ENCODE results near the gene HHIP. TPM values are rescaled to one million over a fixed set of nuclear protein-coding genes. Genes with fewer than 3 reads are reported as not detected.
A peak's percentile ranks its signal among the peaks of the same experiment; 100 is the strongest.
"Not testable (repeated sequence)": the region's sequence is repeated elsewhere in the genome, so short reads cannot be mapped to it uniquely, and the experiment has no call there.

HHIP gene
- total RNA-seq, 1 experiment from 2014 or later: 0.32 TPM

DNA sequence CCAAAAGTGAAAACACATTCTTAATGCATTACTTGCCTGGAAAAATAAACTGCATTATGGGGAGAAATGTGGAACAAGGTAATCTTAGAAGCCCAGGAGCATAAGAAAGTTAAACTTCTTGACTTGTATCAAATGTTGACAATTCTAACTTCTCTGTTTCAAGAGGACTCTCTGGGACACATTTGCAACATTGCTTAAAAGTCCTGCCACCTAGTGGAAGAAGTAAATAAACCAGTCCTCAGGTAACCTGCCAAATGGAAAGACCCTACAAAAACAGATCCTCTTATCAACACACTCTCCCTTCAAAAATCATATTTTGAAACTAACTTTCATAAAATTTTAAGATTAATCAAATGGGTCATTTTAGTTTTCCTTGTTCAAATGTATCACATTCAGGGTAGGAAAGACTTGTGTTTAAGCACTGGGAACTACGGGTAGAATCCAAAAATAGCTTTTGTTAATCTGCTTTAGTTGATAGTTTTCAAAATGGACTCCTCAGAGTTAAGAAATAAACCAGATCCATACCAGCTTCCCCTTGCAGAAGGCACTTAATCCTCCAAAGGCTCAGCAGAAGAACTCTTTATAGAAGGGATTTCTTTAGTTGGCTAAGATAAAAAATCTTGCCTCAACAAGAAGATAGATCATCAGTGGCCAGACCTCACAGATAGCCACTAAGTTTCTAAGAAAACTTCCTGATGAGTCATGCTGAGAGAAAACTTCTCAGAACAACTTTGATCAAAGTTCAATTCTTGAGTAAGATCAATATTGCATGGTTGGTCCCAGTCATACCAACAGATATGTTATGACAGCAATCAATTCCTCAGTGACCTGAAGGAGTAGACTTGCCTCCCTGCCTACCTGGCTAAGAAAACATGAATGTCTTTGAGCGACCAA lies 141.7 kb downstream of the HHIP start:
- intact Hi-C loops (cut with micrococcal nuclease; ENCODE audit: unreplicated experiment): loop anchor here (1.0 kb wide), 2 partner anchors 274 to 613 kb away; no protein-coding TSS in a partner anchor
- peaks cover 4% of the 10 kb centered on the region; the same call in 1 of the 2 replicates for H3K9me3 ChIP-seq
- H3K4me3 ChIP-seq (ENCODE audit: low read depth, low read length): no peak overlapping the region
- H3K4me1 ChIP-seq: peaks cover 10% of the 10 kb centered on the region
- CTCF ChIA-PET: interaction anchor here (0.5 kb wide), 1 partner anchor 31 kb away, joined by 3 read pairs; no protein-coding TSS in a partner anchor
- TF ChIP-seq, protein P1, sequence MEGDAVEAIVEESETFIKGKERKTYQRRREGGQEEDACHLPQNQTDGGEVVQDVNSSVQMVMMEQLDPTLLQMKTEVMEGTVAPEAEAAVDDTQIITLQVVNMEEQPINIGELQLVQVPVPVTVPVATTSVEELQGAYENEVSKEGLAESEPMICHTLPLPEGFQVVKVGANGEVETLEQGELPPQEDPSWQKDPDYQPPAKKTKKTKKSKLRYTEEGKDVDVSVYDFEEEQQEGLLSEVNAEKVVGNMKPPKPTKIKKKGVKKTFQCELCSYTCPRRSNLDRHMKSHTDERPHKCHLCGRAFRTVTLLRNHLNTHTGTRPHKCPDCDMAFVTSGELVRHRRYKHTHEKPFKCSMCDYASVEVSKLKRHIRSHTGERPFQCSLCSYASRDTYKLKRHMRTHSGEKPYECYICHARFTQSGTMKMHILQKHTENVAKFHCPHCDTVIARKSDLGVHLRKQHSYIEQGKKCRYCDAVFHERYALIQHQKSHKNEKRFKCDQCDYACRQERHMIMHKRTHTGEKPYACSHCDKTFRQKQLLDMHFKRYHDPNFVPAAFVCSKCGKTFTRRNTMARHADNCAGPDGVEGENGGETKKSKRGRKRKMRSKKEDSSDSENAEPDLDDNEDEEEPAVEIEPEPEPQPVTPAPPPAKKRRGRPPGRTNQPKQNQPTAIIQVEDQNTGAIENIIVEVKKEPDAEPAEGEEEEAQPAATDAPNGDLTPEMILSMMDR (IDR thresholded peaks at IDR 0.05; ENCODE audit: insufficient read depth in 1 of 2, low read depth in 1 of 2, low read length in 1 of 2, severe bottlenecking in 1 of 2, unreplicated experiment in 1 of 2): peak; percentile 40 to 53
- no peaks in the 10 kb centered on the region for H3K27me3 Mint-ChIP-seq (ENCODE audit: insufficient read depth, unreplicated experiment)
- H3K4me3 Mint-ChIP-seq (ENCODE audit: unreplicated experiment): no peak overlapping the region
- no TSS peak for BruUV-seq (replicated peaks)
- POLR2A ChIA-PET: no interaction called here
- H3K27ac Mint-ChIP-seq (ENCODE audit: unreplicated experiment): no peak overlapping the region
- H3K36me3 Mint-ChIP-seq (ENCODE audit: insufficient read depth, unreplicated experiment): no peaks in the 10 kb centered on the region
- peak in 1 of 2 experiments; percentile 15 for DNase-seq
- H3K27me3 ChIP-seq (replicated peaks; ENCODE audit: control insufficient read depth, insufficient read depth, low read length): no peaks in the 10 kb centered on the region
- peaks cover 3% of the 10 kb centered on the region for H3K9me3 Mint-ChIP-seq (ENCODE audit: unreplicated experiment)
- H3K4me1 Mint-ChIP-seq (ENCODE audit: low read depth, unreplicated experiment): no peaks in the 10 kb centered on the region
- no peaks in the 10 kb centered on the region for H3K36me3 ChIP-seq (ENCODE audit: control insufficient read depth, insufficient read depth, low read length)

DNA sequence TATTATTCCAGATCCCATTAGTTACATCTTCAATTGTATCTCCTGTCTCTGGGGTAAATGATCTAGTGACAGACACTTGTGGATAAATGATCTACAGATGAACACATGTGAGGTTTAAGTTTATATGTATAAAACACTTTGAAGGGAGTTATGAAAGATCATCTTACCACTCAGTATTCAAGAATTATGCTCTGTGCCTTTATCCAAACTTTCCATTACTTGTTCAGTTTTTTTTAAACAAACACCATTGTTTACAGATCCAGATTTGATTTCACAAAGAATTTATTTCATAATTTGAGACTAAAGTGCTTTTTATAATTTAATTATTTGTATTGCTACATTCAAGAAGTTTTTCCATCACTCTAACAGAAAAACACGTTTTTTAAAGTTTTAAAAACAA lies 142.5 kb downstream of the HHIP start:
- H3K36me3 Mint-ChIP-seq (ENCODE audit: insufficient read depth, unreplicated experiment): no peaks in the 10 kb centered on the region
- peaks cover 4% of the 10 kb centered on the region; the same call in 1 of the 2 replicates for H3K9me3 ChIP-seq
- ChIA-PET CTCF (no interaction called here), POLR2A (no interaction called here)
- H3K4me3 ChIP-seq (ENCODE audit: low read depth, low read length): no peak overlapping the region
- H3K4me3 Mint-ChIP-seq (ENCODE audit: unreplicated experiment): no peak overlapping the region
- no peaks in the 10 kb centered on the region for H3K4me1 Mint-ChIP-seq (ENCODE audit: low read depth, unreplicated experiment)
- H3K27me3 Mint-ChIP-seq (ENCODE audit: insufficient read depth, unreplicated experiment): no peaks in the 10 kb centered on the region
- intact Hi-C loops (cut with micrococcal nuclease; ENCODE audit: unreplicated experiment): no loop called here
- no peaks in the 10 kb centered on the region for H3K27me3 ChIP-seq (replicated peaks; ENCODE audit: control insufficient read depth, insufficient read depth, low read length)
- no TSS peak for BruUV-seq (replicated peaks)
- peaks cover 9% of the 10 kb centered on the region for H3K9me3 Mint-ChIP-seq (ENCODE audit: unreplicated experiment)
- H3K27ac Mint-ChIP-seq (ENCODE audit: unreplicated experiment): no peak overlapping the region
- peaks cover 10% of the 10 kb centered on the region for H3K4me1 ChIP-seq
- no peaks in the 10 kb centered on the region for H3K36me3 ChIP-seq (ENCODE audit: control insufficient read depth, insufficient read depth, low read length)
- TF ChIP-seq, protein P1 (IDR thresholded peaks at IDR 0.05; ENCODE audit: insufficient read depth in 1 of 2, low read depth in 1 of 2, low read length in 1 of 2, severe bottlenecking in 1 of 2, unreplicated experiment in 1 of 2): no peak
- no peak for DNase-seq

DNA sequence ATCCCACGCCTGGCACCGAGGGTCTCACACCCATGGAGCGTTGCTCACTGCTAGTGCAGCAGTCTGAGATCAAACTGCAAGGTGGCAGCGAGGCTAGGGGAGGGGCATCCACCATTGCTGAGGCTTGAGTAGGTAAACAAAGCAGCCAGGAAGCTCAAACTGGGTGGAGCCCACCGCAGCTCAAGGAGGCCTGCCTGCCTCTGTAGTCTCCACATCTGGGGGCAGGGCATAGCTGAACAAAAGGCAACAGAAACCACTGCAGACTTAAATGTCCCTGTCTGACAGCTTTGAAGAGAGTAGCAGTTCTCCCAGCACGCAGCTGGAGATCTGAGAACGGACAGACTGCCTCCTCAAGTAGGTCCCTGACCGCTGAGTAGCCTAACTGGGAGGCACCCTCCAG lies 146.0 kb downstream of the HHIP start:
- H3K36me3 Mint-ChIP-seq (ENCODE audit: insufficient read depth, unreplicated experiment); intact Hi-C loops (cut with micrococcal nuclease; ENCODE audit: unreplicated experiment); H3K27ac Mint-ChIP-seq (ENCODE audit: unreplicated experiment); H3K4me1 Mint-ChIP-seq (ENCODE audit: low read depth, unreplicated experiment); CTCF ChIA-PET; H3K27me3 Mint-ChIP-seq (ENCODE audit: insufficient read depth, unreplicated experiment); H3K27me3 ChIP-seq (replicated peaks; ENCODE audit: control insufficient read depth, insufficient read depth, low read length); H3K4me3 ChIP-seq (ENCODE audit: low read depth, low read length); H3K4me3 Mint-ChIP-seq (ENCODE audit: unreplicated experiment); DNase-seq; POLR2A ChIA-PET; BruUV-seq (replicated peaks); H3K9me3 ChIP-seq; H3K36me3 ChIP-seq (ENCODE audit: control insufficient read depth, insufficient read depth, low read length); H3K4me1 ChIP-seq: not testable (repeated sequence)
- peaks cover 20% of the 10 kb centered on the region for H3K9me3 Mint-ChIP-seq (ENCODE audit: unreplicated experiment)
